ENCODE results near the gene MROH9.

GRCh38 chr1:170903961-170904360 lies 31.4 kb upstream of the MROH9 start:
- TF ChIP-seq, protein P1, sequence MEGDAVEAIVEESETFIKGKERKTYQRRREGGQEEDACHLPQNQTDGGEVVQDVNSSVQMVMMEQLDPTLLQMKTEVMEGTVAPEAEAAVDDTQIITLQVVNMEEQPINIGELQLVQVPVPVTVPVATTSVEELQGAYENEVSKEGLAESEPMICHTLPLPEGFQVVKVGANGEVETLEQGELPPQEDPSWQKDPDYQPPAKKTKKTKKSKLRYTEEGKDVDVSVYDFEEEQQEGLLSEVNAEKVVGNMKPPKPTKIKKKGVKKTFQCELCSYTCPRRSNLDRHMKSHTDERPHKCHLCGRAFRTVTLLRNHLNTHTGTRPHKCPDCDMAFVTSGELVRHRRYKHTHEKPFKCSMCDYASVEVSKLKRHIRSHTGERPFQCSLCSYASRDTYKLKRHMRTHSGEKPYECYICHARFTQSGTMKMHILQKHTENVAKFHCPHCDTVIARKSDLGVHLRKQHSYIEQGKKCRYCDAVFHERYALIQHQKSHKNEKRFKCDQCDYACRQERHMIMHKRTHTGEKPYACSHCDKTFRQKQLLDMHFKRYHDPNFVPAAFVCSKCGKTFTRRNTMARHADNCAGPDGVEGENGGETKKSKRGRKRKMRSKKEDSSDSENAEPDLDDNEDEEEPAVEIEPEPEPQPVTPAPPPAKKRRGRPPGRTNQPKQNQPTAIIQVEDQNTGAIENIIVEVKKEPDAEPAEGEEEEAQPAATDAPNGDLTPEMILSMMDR (IDR thresholded peaks at IDR 0.05), result no peak
- TF ChIP-seq POLR2AphosphoS5 (IDR thresholded peaks at IDR 0.05), result no peak
- no peak for TF ChIP-seq POLR2A (IDR thresholded peaks at IDR 0.05)

Measured in gastroesophageal sphincter (tissue), 3 donors.